IPS-18a (cell line): ENCODE measurements around the gene ABCB4.

Experiments
- H3K27ac ChIP-seq: one replicate; pipeline ENCODE4 v1.5.1; 2013; ENCODE audit warnings: low read length
- H3K27me3 ChIP-seq: one replicate; pipeline ENCODE4 v1.6.1; 2013; ENCODE audit warnings: mild to moderate bottlenecking, low read length; ENCODE audit not compliant: control insufficient read depth, insufficient read depth
- H3K36me3 ChIP-seq: one replicate; pipeline ENCODE4 v1.6.1; 2013; ENCODE audit warnings: low read depth, low read length; ENCODE audit not compliant: control insufficient read depth
- H3K4me1 ChIP-seq: one replicate; pipeline ENCODE4 v1.6.1; 2013; ENCODE audit warnings: low read depth, low read length; ENCODE audit not compliant: control insufficient read depth
- H3K4me3 ChIP-seq: one replicate; pipeline ENCODE4 v1.5.1; 2013; ENCODE audit warnings: low read length
- H3K9ac ChIP-seq: one replicate; pipeline ENCODE4 v1.6.1; 2013; ENCODE audit warnings: mild to moderate bottlenecking, low read length, moderate library complexity
- H3K9me3 ChIP-seq: one replicate; pipeline ENCODE4 v1.6.1; 2013; ENCODE audit warnings: low read depth, low read length; ENCODE audit not compliant: control insufficient read depth

The ABCB4 gene

GRCh38 chr7:87475359-87476178 is at the start of gene ABCB4:
TSS of gene ABCB4 (minus strand) at chr7:87475680. CDS start at chr7:87475465, 215 bp downstream.
- Histone ChIP-seq H3K27ac (no peak within 1 kb of the TSS), H3K9me3 (no peaks in the 10 kb centered on the region), H3K4me3 (peak within 1 kb of the TSS; percentile 60), H3K36me3 (no peaks in the 10 kb centered on the region), H3K9ac (peak within 1 kb of the TSS; percentile 16), H3K27me3 (peaks cover 34% of the 10 kb centered on the region), H3K4me1 (peaks cover 13% of the 10 kb centered on the region)

GRCh38 chr7:87518735-87519134 is 43.3 kb upstream of the ABCB4 start:
- no peak overlapping the region for H3K9ac ChIP-seq
- no peaks in the 10 kb centered on the region for H3K4me1 ChIP-seq

GRCh38 chr7:87517891-87518290 is 42.4 kb upstream of the ABCB4 start:
- Histone ChIP-seq H3K9me3 (no peaks in the 10 kb centered on the region), H3K4me1 (no peaks in the 10 kb centered on the region), H3K9ac (no peak overlapping the region), H3K4me3 (no peak overlapping the region), H3K36me3 (no peaks in the 10 kb centered on the region), H3K27ac (no peak overlapping the region), H3K27me3 (no peaks in the 10 kb centered on the region)

More at GRCh38 chr7:87518735-87519134, 43.3 kb upstream of the ABCB4 start:
- no peaks in the 10 kb centered on the region for H3K27me3 ChIP-seq
- H3K4me3 ChIP-seq = no peak overlapping the region
- H3K27ac ChIP-seq = no peak overlapping the region
- no peaks in the 10 kb centered on the region for H3K9me3 ChIP-seq
- H3K36me3 ChIP-seq = no peaks in the 10 kb centered on the region

GRCh38 chr7:87517136-87517815 is 41.8 kb upstream of the ABCB4 start:
- H3K27me3 ChIP-seq = no peaks in the 10 kb centered on the region
- no peak overlapping the region for H3K4me3 ChIP-seq
- no peaks in the 10 kb centered on the region for H3K4me1 ChIP-seq
- H3K9ac ChIP-seq = no peak overlapping the region
- no peak overlapping the region for H3K27ac ChIP-seq
- no peaks in the 10 kb centered on the region for H3K9me3 ChIP-seq
- no peaks in the 10 kb centered on the region for H3K36me3 ChIP-seq

- Histone ChIP-seq H3K9ac (no peak overlapping the region), H3K9me3 (no peaks in the 10 kb centered on the region), H3K27me3 (no peaks in the 10 kb centered on the region), H3K4me1 (peaks cover 4% of the 10 kb centered on the region), H3K36me3 (no peaks in the 10 kb centered on the region), H3K27ac (no peak overlapping the region), H3K4me3 (no peak overlapping the region)
These were observed 38.4 kb upstream of the ABCB4 start for GRCh38 chr7:87513735-87514335.

GRCh38 chr7:87512906-87513305 is 37.4 kb upstream of the ABCB4 start:
- Histone ChIP-seq H3K27ac (no peak overlapping the region), H3K4me1 (peaks cover 4% of the 10 kb centered on the region), H3K9ac (no peak overlapping the region), H3K36me3 (no peaks in the 10 kb centered on the region), H3K4me3 (no peak overlapping the region), H3K27me3 (no peaks in the 10 kb centered on the region), H3K9me3 (no peaks in the 10 kb centered on the region)

GRCh38 chr7:87511510-87511909 is 36.0 kb upstream of the ABCB4 start:
- H3K27ac ChIP-seq = no peak overlapping the region
- no peak overlapping the region for H3K9ac ChIP-seq
- no peak overlapping the region for H3K4me3 ChIP-seq
- H3K9me3 ChIP-seq = no peaks in the 10 kb centered on the region
- no peaks in the 10 kb centered on the region for H3K36me3 ChIP-seq
- H3K27me3 ChIP-seq = no peaks in the 10 kb centered on the region
- H3K4me1 ChIP-seq = peaks cover 4% of the 10 kb centered on the region

- Histone ChIP-seq H3K27ac (no peak overlapping the region), H3K4me1 (peaks cover 4% of the 10 kb centered on the region), H3K9me3 (no peaks in the 10 kb centered on the region), H3K9ac (no peak overlapping the region), H3K27me3 (no peaks in the 10 kb centered on the region), H3K36me3 (no peaks in the 10 kb centered on the region), H3K4me3 (no peak overlapping the region)
These were observed 35.0 kb upstream of the ABCB4 start for GRCh38 chr7:87510411-87510875.

GRCh38 chr7:87507446-87507845 is 32.0 kb upstream of the ABCB4 start:
- H3K27ac ChIP-seq = no peak overlapping the region
- no peaks in the 10 kb centered on the region for H3K9me3 ChIP-seq
- peaks cover 4% of the 10 kb centered on the region for H3K4me1 ChIP-seq
- H3K27me3 ChIP-seq = no peaks in the 10 kb centered on the region
- no peak overlapping the region for H3K4me3 ChIP-seq
- H3K9ac ChIP-seq = no peak overlapping the region
- no peaks in the 10 kb centered on the region for H3K36me3 ChIP-seq

GRCh38 chr7:87506246-87507180 is 31.0 kb upstream of the ABCB4 start:
- no peak overlapping the region for H3K27ac ChIP-seq
- no peaks in the 10 kb centered on the region for H3K27me3 ChIP-seq

More at GRCh38 chr7:87506246-87507180, 31.0 kb upstream of the ABCB4 start:
- Histone ChIP-seq H3K4me1 (peaks cover under 1% of the 10 kb centered on the region), H3K4me3 (no peak overlapping the region), H3K36me3 (no peaks in the 10 kb centered on the region), H3K9ac (no peak overlapping the region), H3K9me3 (no peaks in the 10 kb centered on the region)
